Hypothalamus (tissue), 51 donors: ENCODE results near the gene STK16.
A peak's percentile ranks its signal among the peaks of the same experiment; 100 is the strongest.

Experiments
- DNase-seq, 51 donors: peaks; one replicate each; lab custom pipeline; 2025; lab: John Stamatoyannopoulos, UW

Gene STK16

GRCh38 chr2:219297766-219298456 is 52.6 kb downstream of the STK16 start:
- DNase-seq = no peak

GRCh38 chr2:219298759-219299371 is 53.6 kb downstream of the STK16 start:
- peak in 48 of 51 donors; percentile 35 to 92 (median 77) for DNase-seq

GRCh38 chr2:219299372-219299760 is 54.1 kb downstream of the STK16 start:
- no peak for DNase-seq
